Anterior cingulate cortex (tissue), 58 donors: ENCODE measurements around the gene PCSK7.
A peak's percentile ranks its signal among the peaks of the same experiment; 100 is the strongest.
"Not testable (repeated sequence)": the region's sequence is repeated elsewhere in the genome, so short reads cannot be mapped to it uniquely, and the experiment has no call there.

Experiments
- DNase-seq, 58 donors: peaks; one replicate each; lab custom pipeline; 2025; lab: John Stamatoyannopoulos, UW

The PCSK7 gene

DNA sequence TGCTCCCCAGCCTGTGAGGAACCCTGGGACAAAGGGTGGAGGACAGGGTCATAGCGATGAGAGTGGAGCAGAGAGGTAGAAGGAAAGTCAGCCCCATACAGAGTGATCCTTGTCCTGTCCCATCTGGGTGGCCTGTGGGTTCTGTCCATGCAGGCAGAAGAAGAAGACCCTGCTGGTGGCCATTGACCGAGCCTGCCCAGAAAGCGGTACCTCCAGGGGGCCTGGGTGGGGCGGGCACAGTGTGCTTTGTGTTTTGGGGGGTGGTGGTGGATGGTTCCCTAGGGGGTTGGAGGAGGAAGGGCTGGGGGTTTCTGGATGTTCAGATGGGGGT is 45.5 kb downstream of the PCSK7 start:
- no peak for DNase-seq

DNA sequence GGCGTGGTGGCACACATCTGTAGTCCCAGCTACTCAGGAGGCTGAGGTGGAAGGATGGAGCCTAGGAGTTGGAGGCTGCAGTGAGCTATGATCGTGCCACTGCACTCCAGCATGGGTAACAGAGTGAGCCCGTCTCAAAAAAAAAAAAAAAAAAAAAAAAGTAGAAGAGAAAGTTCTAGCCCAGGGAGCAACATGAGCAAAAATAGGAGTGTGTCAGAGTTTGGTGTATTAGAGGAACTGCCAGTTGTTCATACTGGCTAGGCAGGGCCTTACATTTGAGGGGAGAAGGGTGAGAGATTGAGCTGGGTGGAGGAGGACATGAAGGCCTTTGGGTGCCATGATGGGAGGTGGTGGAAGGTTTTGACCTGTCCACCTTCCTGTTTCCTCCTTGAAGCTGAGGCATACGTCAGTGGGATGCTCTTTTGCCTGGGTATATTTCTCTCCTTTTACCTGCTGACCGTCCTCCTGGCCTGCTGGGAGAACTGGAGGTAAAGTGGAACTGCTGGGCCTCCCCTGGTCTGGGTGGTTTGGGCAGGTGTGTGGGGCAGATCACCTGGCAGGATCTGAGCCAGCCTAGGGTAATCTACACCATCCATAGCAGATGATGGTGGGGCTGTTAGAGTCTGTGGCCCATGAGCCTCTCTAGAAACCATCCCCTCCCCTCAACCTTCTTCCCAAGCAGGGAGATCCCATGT is 46.0 kb downstream of the PCSK7 start:
- no peak for DNase-seq

DNA sequence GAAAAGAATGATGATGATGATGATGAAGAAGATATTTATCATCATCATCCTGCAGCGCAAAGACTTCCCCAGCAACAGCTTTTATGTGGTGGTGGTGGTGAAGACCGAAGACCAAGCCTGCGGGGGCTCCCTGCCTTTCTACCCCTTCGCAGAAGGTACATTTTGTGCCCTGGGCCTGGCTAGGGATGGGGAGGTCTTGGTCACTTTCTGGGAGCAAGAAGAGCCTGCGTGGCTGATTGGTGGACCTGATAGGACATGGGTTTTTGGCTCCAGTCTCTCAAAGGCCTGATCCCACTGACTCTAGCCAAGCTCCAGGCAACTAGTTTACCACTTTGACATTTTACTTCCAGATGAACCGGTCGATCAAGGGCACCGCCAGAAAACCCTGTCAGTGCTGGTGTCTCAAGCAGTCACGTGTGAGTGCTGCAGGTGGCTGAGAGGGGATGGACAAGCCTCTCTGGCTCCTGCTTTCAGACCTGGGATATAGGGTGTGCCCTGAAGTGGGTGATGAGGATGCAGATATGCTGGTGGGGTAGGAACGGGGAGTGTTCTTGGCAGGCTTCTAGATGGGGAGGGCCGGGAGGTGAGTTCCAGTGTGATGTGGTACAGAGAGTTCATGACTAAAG is 48.0 kb downstream of the PCSK7 start:
- DNase-seq: no peak

DNA sequence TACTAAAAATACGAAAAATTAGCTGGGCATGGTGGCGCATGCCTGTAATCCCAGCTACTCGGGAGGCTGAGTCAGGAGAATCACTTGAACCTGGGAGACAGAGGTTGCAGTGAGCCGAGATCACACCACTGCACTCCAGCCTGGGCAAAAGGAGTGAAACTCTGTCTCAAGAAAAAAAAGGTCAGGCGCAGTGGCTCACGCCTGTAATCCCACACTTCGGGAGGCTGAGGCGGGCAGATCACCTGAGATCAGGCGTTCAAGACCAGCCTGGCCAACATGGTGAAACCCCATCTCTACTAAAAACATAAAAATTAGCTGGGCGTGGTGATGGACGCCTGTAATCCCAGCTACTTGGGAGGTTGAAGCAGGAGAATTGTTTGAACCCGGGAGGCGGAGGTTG is 48.7 kb downstream of the PCSK7 start:
- not testable (repeated sequence) for DNase-seq

DNA sequence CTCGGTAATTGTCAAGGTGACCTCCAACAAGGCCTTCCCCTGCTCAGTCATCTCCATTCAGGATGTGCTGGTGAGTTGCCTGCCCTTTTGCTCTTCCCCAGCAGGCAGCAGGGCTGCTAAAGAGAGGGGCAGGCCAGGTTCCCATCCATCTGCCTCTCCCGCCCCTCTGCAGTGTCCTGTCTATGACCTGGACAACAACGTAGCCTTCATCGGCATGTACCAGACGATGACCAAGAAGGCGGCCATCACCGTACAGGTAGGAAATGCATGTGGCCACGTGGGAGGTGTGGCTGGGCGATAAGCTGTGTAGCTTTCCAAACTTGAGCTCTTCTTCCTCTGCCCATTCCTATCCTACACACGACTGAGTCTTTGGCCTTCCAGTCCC is 49.3 kb downstream of the PCSK7 start:
- no peak for DNase-seq

DNA sequence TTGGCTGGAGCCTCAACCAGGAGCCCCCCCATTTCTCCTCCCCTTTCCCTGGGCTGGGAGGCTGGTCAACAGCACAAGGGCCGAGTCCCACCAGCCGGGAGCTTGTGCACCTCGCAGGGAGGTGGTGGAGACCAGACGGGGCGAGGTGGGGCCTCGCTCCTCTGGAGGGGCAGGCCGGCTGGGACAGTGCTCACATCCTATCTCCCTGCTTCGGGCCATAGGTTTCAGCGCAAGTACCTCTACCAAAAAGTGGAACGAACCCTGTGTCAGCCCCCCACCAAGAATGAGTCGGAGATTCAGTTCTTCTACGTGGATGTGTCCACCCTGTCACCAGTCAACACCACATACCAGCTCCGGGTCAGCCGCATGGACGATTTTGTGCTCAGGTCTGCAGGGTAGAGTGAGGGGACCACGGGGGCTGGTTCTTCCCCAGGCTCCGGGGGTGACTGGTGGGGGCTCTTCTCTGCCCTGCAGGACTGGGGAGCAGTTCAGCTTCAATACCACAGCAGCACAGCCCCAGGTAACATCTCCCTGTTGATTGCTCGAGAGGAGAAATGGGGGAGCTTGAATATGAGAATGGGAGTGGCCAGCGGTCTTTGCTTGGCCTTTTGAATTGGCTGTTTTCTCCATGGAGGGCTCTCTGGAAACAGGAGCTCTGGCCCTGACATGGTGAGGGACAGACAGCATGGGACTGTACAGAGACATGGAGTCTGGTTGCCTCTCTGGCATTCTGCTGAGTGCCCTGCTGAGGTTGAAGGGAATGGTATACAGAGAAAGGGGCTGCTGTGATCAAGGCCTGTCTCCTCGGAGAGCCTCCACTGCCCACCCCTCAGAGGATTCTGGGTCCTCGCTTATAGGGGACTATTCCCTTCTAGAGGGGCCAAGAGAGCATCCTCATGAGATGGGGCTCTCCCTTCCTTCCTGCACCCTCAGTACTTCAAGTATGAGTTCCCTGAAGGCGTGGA is 50.0 kb downstream of the PCSK7 start:
- no peak for DNase-seq

DNA sequence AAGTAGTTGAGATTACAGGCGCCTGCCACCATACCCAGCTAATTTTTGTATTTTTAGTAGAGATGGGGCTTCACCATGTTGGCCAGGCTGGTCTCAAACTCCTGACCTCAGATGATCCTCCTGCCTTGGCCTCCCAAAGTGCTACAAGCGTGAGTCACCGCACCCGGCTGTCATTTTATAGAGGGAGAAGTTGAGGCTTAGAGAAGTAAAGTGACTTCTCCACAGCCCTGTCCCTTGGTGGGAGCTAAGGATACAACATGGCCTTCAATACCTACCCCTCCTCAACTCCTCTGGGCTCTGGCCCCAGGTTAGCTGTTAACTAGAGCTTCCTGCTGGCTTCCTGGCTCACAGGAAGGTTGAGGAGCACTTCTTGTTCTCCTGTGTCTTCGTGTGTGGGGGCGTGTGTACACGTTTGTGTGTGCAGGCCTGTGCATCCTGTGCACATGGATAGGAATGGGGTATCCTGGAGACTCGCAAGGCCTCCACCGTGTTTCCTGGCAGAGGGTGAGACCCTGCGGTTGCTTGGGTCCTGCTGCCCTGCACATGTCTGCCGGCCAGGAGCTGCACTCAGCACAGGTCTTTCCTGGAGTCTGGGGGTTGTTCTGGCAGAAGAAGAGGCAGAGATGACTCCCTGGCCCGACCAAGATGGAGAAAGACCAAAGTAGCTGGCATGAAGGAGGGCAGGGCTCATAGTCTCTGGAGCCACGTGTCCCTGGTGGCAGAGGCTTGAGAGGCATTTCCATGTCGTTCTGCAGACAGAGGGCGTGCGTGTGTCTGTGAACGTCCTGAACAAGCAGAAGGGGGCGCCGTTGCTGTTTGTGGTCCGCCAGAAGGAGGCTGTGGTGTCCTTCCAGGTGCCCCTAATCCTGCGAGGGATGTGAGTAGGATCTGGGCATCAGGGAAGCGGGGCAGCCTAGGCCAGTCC is 51.0 kb downstream of the PCSK7 start:
- DNase-seq: peak in 52 of 58 donors; percentile 10 to 85 (median 62)

DNA sequence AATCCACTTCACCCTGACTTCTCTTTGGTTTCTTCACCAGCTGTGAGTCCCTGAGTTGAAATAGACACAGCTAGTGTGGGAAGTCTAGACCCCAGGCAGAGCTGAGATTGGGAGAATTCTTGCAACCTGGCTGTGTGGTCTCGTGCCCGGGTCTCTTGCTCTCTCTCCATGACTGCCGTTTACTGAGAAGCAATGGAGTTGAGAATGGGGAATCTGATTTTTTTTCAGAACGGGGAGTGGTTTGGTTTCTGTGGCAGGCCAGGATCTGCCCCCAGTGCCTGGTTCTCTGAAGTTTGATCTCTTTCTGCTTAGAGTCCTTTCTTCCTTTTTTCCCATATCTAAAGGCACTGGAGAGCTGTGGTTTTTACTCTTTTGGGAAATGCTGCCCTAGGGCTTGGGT is 51.9 kb downstream of the PCSK7 start:
- no peak for DNase-seq

DNA sequence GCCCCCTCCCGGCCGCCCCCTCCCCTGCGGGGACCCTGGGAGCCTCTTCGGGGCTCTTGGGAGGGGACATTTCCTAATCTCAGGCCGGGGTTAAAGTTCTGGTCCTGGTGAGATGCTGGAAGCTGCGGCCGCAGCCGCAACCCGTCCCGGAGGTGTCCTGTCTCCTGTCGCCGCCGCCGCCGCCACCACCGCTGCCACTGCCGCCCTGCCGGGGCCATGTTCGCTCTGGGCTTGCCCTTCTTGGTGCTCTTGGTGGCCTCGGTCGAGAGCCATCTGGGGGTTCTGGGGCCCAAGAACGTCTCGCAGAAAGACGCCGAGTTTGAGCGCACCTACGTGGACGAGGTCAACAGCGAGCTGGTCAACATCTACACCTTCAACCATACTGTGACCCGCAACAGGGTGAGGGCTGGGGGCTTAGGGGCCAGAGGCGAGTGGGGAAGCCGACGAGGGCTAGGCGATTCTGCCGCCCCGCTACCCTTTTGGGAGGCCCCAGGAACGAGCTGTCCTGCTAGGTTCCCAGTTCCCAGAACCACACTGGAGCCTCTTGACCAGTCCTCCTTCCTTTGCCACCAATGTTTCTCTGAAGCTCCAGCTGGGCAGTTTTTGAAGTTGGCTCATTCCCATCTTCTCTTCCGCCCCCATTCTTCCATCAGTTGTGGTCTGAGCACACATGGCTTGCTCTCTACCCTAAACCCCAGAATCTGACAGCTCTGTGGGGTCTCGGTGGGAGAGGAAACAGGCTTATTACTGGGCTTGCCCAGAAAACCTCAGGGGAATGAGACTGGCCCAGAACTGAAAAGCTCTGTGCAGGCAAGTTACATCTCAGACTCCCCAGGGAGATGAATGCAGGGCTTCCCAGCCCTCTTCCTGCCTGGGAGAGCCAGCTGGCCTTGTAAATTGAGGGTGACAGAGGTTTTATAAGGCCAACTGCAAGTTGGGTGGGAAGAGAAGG is 52.5 kb downstream of the PCSK7 start:
- peak in 12 of 58 donors; percentile 24 to 71 (median 50) for DNase-seq

DNA sequence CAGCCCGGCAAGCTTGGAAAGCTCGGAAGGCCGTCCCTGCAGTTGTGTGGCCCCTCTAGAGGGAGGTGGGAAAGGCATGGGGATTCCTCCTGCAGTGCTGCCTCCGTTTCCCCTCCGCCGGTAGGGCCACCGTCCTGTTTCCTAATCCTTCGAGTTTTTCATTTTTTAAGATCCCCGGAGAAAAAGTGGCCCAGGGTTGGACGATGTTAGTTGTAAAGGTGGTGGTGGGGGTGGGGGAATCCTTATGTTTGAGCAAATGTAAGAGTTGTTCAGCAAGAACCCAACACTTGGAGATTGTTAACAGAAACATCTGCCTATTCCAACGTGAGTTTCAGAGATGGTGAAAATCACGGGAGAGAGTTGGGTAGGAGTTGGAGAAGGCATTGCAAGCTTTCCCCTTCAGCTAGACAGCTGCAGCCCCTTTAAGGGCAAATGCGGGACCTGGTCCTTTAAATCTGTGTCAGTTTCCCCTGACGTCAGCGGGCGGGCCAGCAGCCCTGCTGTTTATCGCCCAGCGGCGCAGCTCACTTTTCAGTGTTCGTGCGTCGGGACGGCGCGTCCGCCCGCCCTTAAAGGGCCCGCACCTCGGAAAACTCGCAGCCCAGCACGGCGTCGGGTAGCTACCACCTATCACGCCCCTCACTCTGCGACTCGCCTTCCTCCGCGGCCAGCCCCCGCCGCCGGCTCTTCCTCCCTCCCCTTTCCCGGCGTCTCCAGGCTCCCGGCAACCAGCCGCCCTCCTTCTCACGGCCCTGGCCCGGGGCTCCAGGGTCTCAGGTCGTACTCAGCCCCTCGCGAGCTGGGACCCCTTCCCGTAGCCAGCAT is 53.5 kb downstream of the PCSK7 start, which contains the start of gene SIDT2:
SIDT2 (plus strand) TSS at position 534 of the 825 bp plus-strand sequence. CDS start 521 bp downstream, outside the sequence.
- DNase-seq: peak; percentile 56 to 98 (median 90)

DNA sequence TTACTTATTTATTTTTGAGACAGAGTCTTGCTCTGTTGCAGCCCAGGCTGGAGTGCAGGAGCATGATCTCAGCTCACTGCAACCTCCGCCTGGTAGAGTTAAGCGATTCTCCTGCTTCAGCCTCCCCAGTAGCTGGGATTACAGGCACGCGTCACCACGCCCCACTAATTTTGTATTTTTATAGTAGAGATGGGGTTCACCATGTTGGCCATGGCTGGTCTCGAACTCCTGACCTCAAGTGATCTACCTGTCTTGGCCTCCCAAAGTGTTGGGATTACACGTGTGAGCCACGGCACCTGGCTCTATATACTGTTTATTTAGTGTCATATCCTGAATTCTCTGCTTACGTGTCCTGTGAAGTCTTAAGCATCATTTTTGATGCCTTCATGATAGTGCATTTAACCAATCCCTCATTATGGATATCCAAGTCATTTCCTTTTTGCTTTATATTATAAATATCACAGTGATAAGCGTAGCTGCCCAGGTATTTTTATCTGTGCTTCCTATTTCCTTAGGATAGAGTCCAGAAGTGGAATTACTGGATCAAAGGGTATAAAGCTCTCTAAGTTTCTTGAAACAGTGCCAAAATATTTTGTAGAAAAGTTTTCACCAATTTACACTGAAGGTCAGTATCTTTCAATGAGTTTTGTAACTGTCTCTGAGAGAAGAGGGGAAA is 54.2 kb downstream of the PCSK7 start:
- DNase-seq: no peak

DNA sequence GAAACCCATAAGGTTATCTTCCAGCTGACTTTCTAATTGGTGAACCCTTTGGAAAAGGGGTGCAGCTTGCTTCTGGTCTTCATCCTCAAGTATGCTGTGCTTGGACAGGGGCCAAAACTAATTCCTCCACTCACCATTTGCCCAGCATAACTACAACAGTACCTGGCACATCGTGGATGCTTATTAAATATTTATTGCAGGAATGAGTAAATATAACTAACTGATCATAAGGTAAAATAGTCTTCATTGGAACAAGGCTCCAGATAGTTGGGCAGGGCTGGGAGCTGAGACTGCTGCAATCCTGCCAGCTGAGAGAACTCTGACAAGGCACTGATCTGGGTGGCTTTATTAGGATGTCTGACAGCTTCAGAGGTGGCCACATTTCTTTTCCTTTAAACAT is 55.7 kb downstream of the PCSK7 start:
- DNase-seq: no peak

DNA sequence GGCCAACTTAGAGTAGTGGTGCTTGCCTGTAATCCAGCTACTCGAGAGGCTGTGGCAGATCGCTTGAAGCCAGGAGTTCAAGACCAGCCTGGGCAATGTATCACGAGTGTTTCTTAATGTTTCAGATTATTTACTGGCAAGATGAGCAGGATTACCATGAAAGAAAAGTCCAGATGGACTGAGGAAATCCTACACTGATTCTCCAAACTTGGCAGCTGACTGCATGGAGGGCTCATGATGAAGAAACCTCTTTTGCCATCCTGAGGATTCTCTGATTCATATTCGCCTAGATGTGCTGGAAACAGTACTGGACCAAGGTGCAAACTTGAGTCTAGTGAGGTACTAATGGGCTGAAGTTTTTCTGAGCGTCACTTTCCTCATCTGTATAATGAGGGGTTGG is 56.1 kb downstream of the PCSK7 start:
- no peak for DNase-seq

DNA sequence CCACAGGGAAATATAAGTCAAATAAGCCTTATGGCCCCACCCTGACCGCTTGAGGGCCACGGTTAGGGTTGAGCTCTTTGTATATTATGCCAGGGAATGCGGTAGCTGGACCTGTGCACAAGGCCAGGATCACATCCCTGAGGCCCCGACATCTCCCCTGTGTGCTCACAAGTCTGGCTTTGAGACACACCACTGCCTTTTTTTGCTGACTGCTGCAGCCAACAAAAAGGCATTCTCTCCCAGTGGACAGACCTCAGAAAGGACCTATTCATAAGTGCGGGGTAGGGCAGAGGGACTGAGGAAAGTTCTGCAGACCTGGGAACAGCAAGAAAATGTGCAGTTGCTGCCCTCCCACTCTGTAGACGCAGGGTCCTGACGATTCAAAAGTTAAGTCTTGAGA is 56.8 kb downstream of the PCSK7 start:
- peak in 20 of 58 donors; percentile 7 to 80 (median 34) for DNase-seq

DNA sequence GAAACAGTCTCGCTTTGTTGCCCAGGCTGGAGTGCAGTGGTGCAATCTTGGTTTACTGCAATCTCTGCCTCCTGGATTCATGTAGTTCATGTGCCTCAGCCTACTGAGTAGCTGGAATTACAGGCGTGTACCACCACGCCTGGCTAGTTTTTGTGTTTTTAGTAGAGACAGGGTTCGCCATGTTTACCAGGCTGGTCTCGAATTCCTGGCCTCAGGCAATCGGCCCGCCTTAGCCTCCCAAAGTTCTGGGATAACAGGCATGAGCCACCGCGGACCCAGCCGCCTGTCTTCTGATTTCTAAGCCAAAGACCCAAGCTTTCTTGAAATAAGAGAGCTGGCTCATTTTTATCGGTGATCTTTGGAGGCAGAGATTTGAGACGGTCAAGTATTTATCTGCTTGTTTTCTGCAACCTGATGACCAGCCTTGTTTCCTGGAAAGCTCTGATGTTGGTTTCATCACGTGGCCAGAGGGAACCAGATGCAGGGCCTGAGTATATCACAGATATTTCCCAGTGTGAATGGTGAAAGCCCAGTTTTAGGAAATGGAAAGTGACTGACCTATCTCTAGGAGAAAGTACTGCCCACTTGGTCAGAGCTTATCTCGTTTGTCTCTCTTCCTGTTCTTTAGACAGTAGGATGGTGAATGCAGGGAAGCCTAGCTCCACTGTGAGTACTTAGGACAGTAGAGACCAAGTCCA is 59.0 kb downstream of the PCSK7 start:
- no peak for DNase-seq

DNA sequence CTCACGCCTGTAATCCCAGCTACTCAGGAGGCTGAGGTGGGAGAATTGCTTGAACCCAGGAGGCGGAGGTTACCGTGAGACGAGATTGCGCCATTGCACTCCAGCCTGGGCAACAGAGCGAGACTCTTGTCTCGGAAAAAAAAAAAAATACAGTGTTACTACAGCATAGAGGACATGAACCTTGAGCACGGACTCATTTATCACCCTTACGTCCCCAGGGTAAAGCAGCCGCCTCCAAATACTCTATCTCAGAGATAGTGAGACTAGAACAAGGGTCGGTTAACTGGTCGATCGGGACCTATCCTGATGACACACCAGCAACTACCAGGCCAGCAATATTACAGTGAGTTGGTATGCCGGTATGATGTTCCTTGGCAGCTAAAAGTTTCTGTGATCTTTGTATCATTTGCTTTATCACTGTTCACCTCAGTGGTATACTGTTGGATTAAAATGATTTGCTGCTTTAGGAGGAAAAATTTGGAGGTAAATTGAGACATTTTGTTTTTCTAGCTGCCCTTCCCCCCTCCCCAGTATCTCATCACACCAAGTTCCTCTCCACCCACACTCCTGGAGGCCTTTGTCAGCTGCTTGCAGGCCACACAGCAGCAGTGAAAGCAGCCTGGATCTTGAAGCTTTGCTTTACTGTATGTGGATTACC is 60.3 kb downstream of the PCSK7 start:
- no peak for DNase-seq
